Ammon's horn (tissue), 1 donor: ENCODE data around the gene CCDC63.
"Not testable (repeated sequence)": the region's sequence is repeated elsewhere in the genome, so short reads cannot be mapped to it uniquely, and the experiment has no call there.

ENCODE experiments used
- DNase-seq: peaks from one replicate; pipeline ENCODE4 v3.0.0-alpha.2; 2016; ENCODE audit warnings: low spot score

Gene CCDC63

GRCh38 chr12:110844551-110845338 is 2.0 kb upstream of the CCDC63 start:
- DNase-seq = peak; percentile 50

- DNase-seq = no peak
Measured at GRCh38 chr12:110845339-110845682, 1.5 kb upstream of the CCDC63 start.

GRCh38 chr12:110848314-110848923 is 1.6 kb downstream of the CCDC63 start:
- DNase-seq = no peak

- no peak for DNase-seq
Measured at GRCh38 chr12:110849221-110849620, 2.4 kb downstream of the CCDC63 start.

- DNase-seq = no peak
Measured at GRCh38 chr12:110849748-110850403, 3.1 kb downstream of the CCDC63 start.

- DNase-seq = no peak
Measured at GRCh38 chr12:110850762-110851161, 4.0 kb downstream of the CCDC63 start.

GRCh38 chr12:110853836-110854235 is 7.0 kb downstream of the CCDC63 start:
- DNase-seq = no peak

GRCh38 chr12:110856542-110856941 is 9.8 kb downstream of the CCDC63 start:
- DNase-seq = no peak

- DNase-seq = no peak
Measured at GRCh38 chr12:110857528-110857927, 10.7 kb downstream of the CCDC63 start.

GRCh38 chr12:110857954-110858353 is 11.2 kb downstream of the CCDC63 start:
- not testable (repeated sequence) for DNase-seq

GRCh38 chr12:110858848-110859247 is 12.1 kb downstream of the CCDC63 start:
- DNase-seq = no peak

GRCh38 chr12:110860833-110861296 is 14.1 kb downstream of the CCDC63 start:
- no peak for DNase-seq

GRCh38 chr12:110861729-110862128 is 14.9 kb downstream of the CCDC63 start:
- no peak for DNase-seq

- no peak for DNase-seq
Measured at GRCh38 chr12:110862329-110862728, 15.5 kb downstream of the CCDC63 start.

- DNase-seq = no peak
Measured at GRCh38 chr12:110863161-110863560, 16.4 kb downstream of the CCDC63 start.

- no peak for DNase-seq
Measured at GRCh38 chr12:110865521-110865920, 18.7 kb downstream of the CCDC63 start.

- peak; percentile 34 for DNase-seq
Measured at GRCh38 chr12:110869026-110869425, 22.2 kb downstream of the CCDC63 start.

GRCh38 chr12:110869803-110870202 is 23.0 kb downstream of the CCDC63 start:
- no peak for DNase-seq

GRCh38 chr12:110872100-110872499 is 25.3 kb downstream of the CCDC63 start:
- no peak for DNase-seq

GRCh38 chr12:110874351-110874750 is 27.6 kb downstream of the CCDC63 start:
- DNase-seq = no peak

GRCh38 chr12:110874781-110875180 is 28.0 kb downstream of the CCDC63 start:
- no peak for DNase-seq

GRCh38 chr12:110880651-110881050 is 33.9 kb downstream of the CCDC63 start:
- no peak for DNase-seq

GRCh38 chr12:110883251-110883650 is 36.5 kb downstream of the CCDC63 start:
- no peak for DNase-seq
